ENCODE data around the gene RYR3. TPM values are rescaled to one million over a fixed set of nuclear protein-coding genes. Genes with fewer than 3 reads are reported as not detected.

RYR3 gene
- total RNA-seq, 1 experiment from 2014 or later, result 0.66 TPM

- H3K4me1 ChIP-seq, result no peaks in the 10 kb centered on the region
- POLR2A ChIA-PET, result no interaction called here
- BruUV-seq (replicated peaks), result no TSS peak
- no peaks in the 10 kb centered on the region for H3K36me3 ChIP-seq (ENCODE audit: control insufficient read depth, insufficient read depth, low read length)
- TF ChIP-seq, protein P1, sequence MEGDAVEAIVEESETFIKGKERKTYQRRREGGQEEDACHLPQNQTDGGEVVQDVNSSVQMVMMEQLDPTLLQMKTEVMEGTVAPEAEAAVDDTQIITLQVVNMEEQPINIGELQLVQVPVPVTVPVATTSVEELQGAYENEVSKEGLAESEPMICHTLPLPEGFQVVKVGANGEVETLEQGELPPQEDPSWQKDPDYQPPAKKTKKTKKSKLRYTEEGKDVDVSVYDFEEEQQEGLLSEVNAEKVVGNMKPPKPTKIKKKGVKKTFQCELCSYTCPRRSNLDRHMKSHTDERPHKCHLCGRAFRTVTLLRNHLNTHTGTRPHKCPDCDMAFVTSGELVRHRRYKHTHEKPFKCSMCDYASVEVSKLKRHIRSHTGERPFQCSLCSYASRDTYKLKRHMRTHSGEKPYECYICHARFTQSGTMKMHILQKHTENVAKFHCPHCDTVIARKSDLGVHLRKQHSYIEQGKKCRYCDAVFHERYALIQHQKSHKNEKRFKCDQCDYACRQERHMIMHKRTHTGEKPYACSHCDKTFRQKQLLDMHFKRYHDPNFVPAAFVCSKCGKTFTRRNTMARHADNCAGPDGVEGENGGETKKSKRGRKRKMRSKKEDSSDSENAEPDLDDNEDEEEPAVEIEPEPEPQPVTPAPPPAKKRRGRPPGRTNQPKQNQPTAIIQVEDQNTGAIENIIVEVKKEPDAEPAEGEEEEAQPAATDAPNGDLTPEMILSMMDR (IDR thresholded peaks at IDR 0.05; ENCODE audit: insufficient read depth in 1 of 2, low read depth in 1 of 2, low read length in 1 of 2, severe bottlenecking in 1 of 2, unreplicated experiment in 1 of 2), result no peak
- H3K27me3 ChIP-seq (replicated peaks; ENCODE audit: control insufficient read depth, insufficient read depth, low read length), result no peaks in the 10 kb centered on the region
- H3K9me3 Mint-ChIP-seq (ENCODE audit: unreplicated experiment), result no peaks in the 10 kb centered on the region
- H3K4me3 Mint-ChIP-seq (ENCODE audit: unreplicated experiment), result no peak overlapping the region
- no peak overlapping the region for H3K4me3 ChIP-seq (ENCODE audit: low read depth, low read length)
- H3K4me1 Mint-ChIP-seq (ENCODE audit: low read depth, unreplicated experiment), result no peaks in the 10 kb centered on the region
- DNase-seq, result no peak
- H3K27me3 Mint-ChIP-seq (ENCODE audit: insufficient read depth, unreplicated experiment), result peaks cover 16% of the 10 kb centered on the region
- no peaks in the 10 kb centered on the region for H3K9me3 ChIP-seq
- H3K27ac Mint-ChIP-seq (ENCODE audit: unreplicated experiment), result no peak overlapping the region
- CTCF ChIA-PET, result no interaction called here
- no peaks in the 10 kb centered on the region for H3K36me3 Mint-ChIP-seq (ENCODE audit: insufficient read depth, unreplicated experiment)
- intact Hi-C loops (cut with micrococcal nuclease; ENCODE audit: unreplicated experiment), result no loop called here
Observed at GRCh38 chr15:33492434-33493052, 181.8 kb downstream of the RYR3 start.

- BruUV-seq (replicated peaks), result no TSS peak
Observed at GRCh38 chr15:33494306-33494705, 183.5 kb downstream of the RYR3 start.

DNA sequence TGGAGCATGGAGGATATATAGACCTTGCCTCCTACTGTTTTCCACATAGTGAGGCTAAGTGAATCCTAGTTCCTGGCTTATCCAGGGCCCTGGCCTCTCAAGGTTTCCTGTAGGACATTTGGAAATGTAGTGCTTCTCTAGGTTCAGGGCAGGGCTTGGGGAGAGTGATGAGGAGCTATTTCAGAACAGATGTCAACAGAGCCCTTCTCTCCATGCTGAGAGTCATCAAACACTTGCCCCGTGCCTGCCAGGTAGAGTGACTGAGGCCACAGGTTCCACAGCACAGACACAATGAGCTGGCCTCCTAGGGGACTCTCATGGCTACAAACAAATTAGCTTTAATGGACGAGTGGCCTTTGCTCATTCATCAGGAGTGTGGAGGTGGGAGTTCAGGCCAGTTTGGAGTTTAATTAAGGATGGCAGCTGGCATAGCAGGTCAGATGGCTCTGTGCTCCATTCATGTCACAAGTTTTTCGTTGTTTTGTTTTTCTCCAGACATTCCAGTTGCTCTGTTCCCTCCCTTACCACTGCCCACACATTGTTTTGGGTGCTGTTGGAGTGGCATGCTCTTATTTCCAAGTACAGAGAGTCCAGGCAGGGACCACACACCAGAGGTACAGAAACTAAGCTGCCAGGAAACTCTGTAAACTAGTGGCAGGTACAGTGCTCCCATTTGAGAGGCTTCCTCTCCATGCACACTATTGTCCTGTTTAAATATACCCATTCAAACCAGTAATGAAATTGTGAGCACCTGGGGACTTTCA lies 189.8 kb downstream of the RYR3 start:
- TF ChIP-seq, protein P1 (IDR thresholded peaks at IDR 0.05; ENCODE audit: insufficient read depth in 1 of 2, low read depth in 1 of 2, low read length in 1 of 2, severe bottlenecking in 1 of 2, unreplicated experiment in 1 of 2), result no peak
- no peaks in the 10 kb centered on the region for H3K4me1 ChIP-seq
- Mint-ChIP-seq H3K27ac (ENCODE audit: unreplicated experiment) (no peak overlapping the region), H3K9me3 (ENCODE audit: unreplicated experiment) (no peaks in the 10 kb centered on the region), H3K4me3 (ENCODE audit: unreplicated experiment) (no peak overlapping the region), H3K36me3 (ENCODE audit: insufficient read depth, unreplicated experiment) (no peaks in the 10 kb centered on the region), H3K4me1 (ENCODE audit: low read depth, unreplicated experiment) (no peaks in the 10 kb centered on the region), H3K27me3 (ENCODE audit: insufficient read depth, unreplicated experiment) (peaks cover 13% of the 10 kb centered on the region)
- H3K27me3 ChIP-seq (replicated peaks; ENCODE audit: control insufficient read depth, insufficient read depth, low read length), result no peaks in the 10 kb centered on the region
- CTCF ChIA-PET, result no interaction called here
- DNase-seq, result no peak
- no TSS peak for BruUV-seq (replicated peaks)
- H3K9me3 ChIP-seq, result no peaks in the 10 kb centered on the region
- no peak overlapping the region for H3K4me3 ChIP-seq (ENCODE audit: low read depth, low read length)
- intact Hi-C loops (cut with micrococcal nuclease; ENCODE audit: unreplicated experiment), result no loop called here
- POLR2A ChIA-PET, result no interaction called here
- H3K36me3 ChIP-seq (ENCODE audit: control insufficient read depth, insufficient read depth, low read length), result no peaks in the 10 kb centered on the region

More at GRCh38 chr15:33494306-33494705, 183.5 kb downstream of the RYR3 start:
- DNase-seq, result no peak
- TF ChIP-seq, protein P1 (IDR thresholded peaks at IDR 0.05; ENCODE audit: insufficient read depth in 1 of 2, low read depth in 1 of 2, low read length in 1 of 2, severe bottlenecking in 1 of 2, unreplicated experiment in 1 of 2), result no peak
- Mint-ChIP-seq H3K27me3 (ENCODE audit: insufficient read depth, unreplicated experiment) (peaks cover 18% of the 10 kb centered on the region), H3K9me3 (ENCODE audit: unreplicated experiment) (no peaks in the 10 kb centered on the region), H3K36me3 (ENCODE audit: insufficient read depth, unreplicated experiment) (no peaks in the 10 kb centered on the region), H3K4me3 (ENCODE audit: unreplicated experiment) (no peak overlapping the region), H3K27ac (ENCODE audit: unreplicated experiment) (no peak overlapping the region), H3K4me1 (ENCODE audit: low read depth, unreplicated experiment) (no peaks in the 10 kb centered on the region)
- intact Hi-C loops (cut with micrococcal nuclease; ENCODE audit: unreplicated experiment), result no loop called here
- POLR2A ChIA-PET, result no interaction called here
- CTCF ChIA-PET, result no interaction called here
- Histone ChIP-seq H3K9me3 (no peaks in the 10 kb centered on the region), H3K27me3 (replicated peaks; ENCODE audit: control insufficient read depth, insufficient read depth, low read length) (no peaks in the 10 kb centered on the region), H3K4me3 (ENCODE audit: low read depth, low read length) (no peak overlapping the region), H3K36me3 (ENCODE audit: control insufficient read depth, insufficient read depth, low read length) (no peaks in the 10 kb centered on the region), H3K4me1 (no peaks in the 10 kb centered on the region)
